Activated CD4-positive, alpha-beta T cell treated with anti-CD3 and anti-CD28 coated beads, Interleukin-2, amount 50 U/mL, for 48 hours (primary cell): Measurements from ENCODE around the gene MAP10.

Experiments
- DNase-seq, 2 experiments: peaks; one replicate each; pipeline ENCODE4 v3.0.0-alpha.2; 2020

The MAP10 gene

GRCh38 chr1:232797856-232798510 is 7.2 kb upstream of the MAP10 start:
- no peak for DNase-seq

GRCh38 chr1:232798920-232799319 is 6.3 kb upstream of the MAP10 start:
- no peak for DNase-seq

GRCh38 chr1:232806186-232806510 is 932 bp downstream of the MAP10 start:
- no peak for DNase-seq

GRCh38 chr1:232810856-232811255 is 5.6 kb downstream of the MAP10 start:
- DNase-seq = no peak

GRCh38 chr1:232812560-232812959 is 7.3 kb downstream of the MAP10 start:
- DNase-seq = no peak

- no peak for DNase-seq
Measured at GRCh38 chr1:232813097-232813496, 7.9 kb downstream of the MAP10 start.

GRCh38 chr1:232813760-232814159 is 8.5 kb downstream of the MAP10 start:
- no peak for DNase-seq

- no peak for DNase-seq
Measured at GRCh38 chr1:232816324-232816723, 11.1 kb downstream of the MAP10 start.

GRCh38 chr1:232818040-232818439 is 12.8 kb downstream of the MAP10 start:
- no peak for DNase-seq

GRCh38 chr1:232820431-232820830 is 15.2 kb downstream of the MAP10 start:
- DNase-seq = no peak

- DNase-seq = no peak
Measured at GRCh38 chr1:232822530-232822929, 17.3 kb downstream of the MAP10 start.

GRCh38 chr1:232826318-232826717 is 21.1 kb downstream of the MAP10 start:
- DNase-seq = no peak

- DNase-seq = no peak
Measured at GRCh38 chr1:232830661-232831060, 25.4 kb downstream of the MAP10 start.

GRCh38 chr1:232831895-232832294 is 26.7 kb downstream of the MAP10 start:
- no peak for DNase-seq

GRCh38 chr1:232834066-232834465 is 28.9 kb downstream of the MAP10 start:
- no peak for DNase-seq

GRCh38 chr1:232835166-232835565 is 29.9 kb downstream of the MAP10 start:
- no peak for DNase-seq

- DNase-seq = no peak
Measured at GRCh38 chr1:232837087-232837486, 31.9 kb downstream of the MAP10 start.

GRCh38 chr1:232841823-232842565 is 36.8 kb downstream of the MAP10 start:
- DNase-seq = no peak

GRCh38 chr1:232844791-232845190 is 39.6 kb downstream of the MAP10 start:
- DNase-seq = no peak

GRCh38 chr1:232845406-232845955 is 40.3 kb downstream of the MAP10 start:
- DNase-seq = no peak

- DNase-seq = no peak
Measured at GRCh38 chr1:232851532-232851931, 46.3 kb downstream of the MAP10 start.

- DNase-seq = no peak
Measured at GRCh38 chr1:232853994-232854797, 49.0 kb downstream of the MAP10 start.

GRCh38 chr1:232854798-232855159 is 49.6 kb downstream of the MAP10 start:
- no peak for DNase-seq

GRCh38 chr1:232856541-232856940 is 51.3 kb downstream of the MAP10 start:
- DNase-seq = no peak
